Pancreas (tissue), 10 donors: ENCODE measurements around the gene PTPN6. TPM values are rescaled to one million over a fixed set of nuclear protein-coding genes. Genes with fewer than 3 reads are reported as not detected.

Experiments
- ATAC-seq, 4 donors: fragments of 200-7000 bp; cut with Tn5 transposase; one replicate each; pipeline versions ENCODE4 v1.8.0 to v1.9.1; 2020; ENCODE audit warnings: mild to moderate bottlenecking in 4 of 4, moderate library complexity in 4 of 4
- DNase-seq, 6 donors: peaks; one replicate each; pipeline ENCODE4 v3.0.0-alpha.2; 2020
- FAIRE-seq: peaks from 2 replicates; lab custom pipeline; 2012; peaks lifted over from hg19 to GRCh38; lab: Jason Lieb, UNC
- H3K27ac ChIP-seq, 4 donors: fragments of 200-600 bp; sonication (generic); 1 replicate in 3 of 4; 2 replicates in 1 of 4; pipeline versions ENCODE4 v1.5.0 to v1.8.0; 2020
- H3K27me3 ChIP-seq, 4 donors: fragments of 200-600 bp; one replicate each; pipeline ENCODE4 v1.8.0; 2021
- H3K36me3 ChIP-seq, 3 donors: fragments of 200-600 bp; sonication (generic) in 1 of 3; one replicate each; pipeline versions ENCODE4 v1.5.0 to v1.8.0; 2020 to 2021
- H3K4me1 ChIP-seq, 3 donors: fragments of 200-600 bp; one replicate each; pipeline ENCODE4 v1.8.0; 2021
- H3K4me3 ChIP-seq, 4 donors: fragments of 200-600 bp; sonication (generic) in 2 of 4; one replicate each; pipeline versions ENCODE4 v1.5.0 to v1.8.0; 2020 to 2021
- H3K9me3 ChIP-seq, 4 donors: fragments of 200-600 bp; one replicate each; pipeline ENCODE4 v1.8.0; 2021
- CTCF ChIP-seq, 4 donors: fragments of 200-600 bp; sonication (generic) in 3 of 4; IDR thresholded peaks; one replicate each; pipeline versions ENCODE4 v1.5.0 to v1.8.0; 2021; ENCODE audit warnings: antibody characterized with exemption in 4 of 4
- WGBS, 2 donors: extraction: QIAGEN DNeasy Blood & Tissue Kit; methylation state at CpG; one replicate each; pipeline ENCODE4 v1.1.7; 2013; 5-methylcytosine and 5-hydroxymethylcytosine counted together
- intact Hi-C, 3 donors: fragments of 100-400 bp; cut with DNase I; formaldehyde crosslinking; loops; one replicate each; pipeline versions ENCODE4 v1.11.1 to v1.14.2; 2022
- polyA plus RNA-seq, 2 donors: library from polyadenylated mRNA; stranded (reverse); fragments of 200-250 nt; gene quantifications; one replicate each; pipeline ENCODE4 v1.2.3, GENCODE V29; 2013
- total RNA-seq, 6 donors: library from RNA; stranded (reverse); fragmentation: NEBNext Ultra II Directional in 4 of 6; extraction: Animal tissue kit (Norgen Biotek cat#: 25700) in 4 of 6; gene quantifications; one replicate each; pipeline versions ENCODE4 v1.2.1 to v1.2.4, GENCODE V29; 2021 to 2023
- donor health status: healthy with polysubstance abuse.
- donor health status: DM: no; HTN: no; CAD: no; lungs with moderate emphysema.
- donor health status: DM: no; HTN: no; CAD: no.
- donor health status: control.
- donor health status: control.
- donor health status: Bipolar disorder and iron deficiency.
- donor health status: DM: yes; HTN: yes; CAD: no.
- donor health status: DM: no; HTN: no; CAD: no.
- donor health status: DM: no; HTN: no; CAD: no.
- donor health status: DM: yes; HTN: yes; CAD: no.

PTPN6 gene
- 10 to 100 TPM; 13.3 to 37.9 (median 17.8) TPM for total RNA-seq
- 10 to 100 TPM; 48.7 to 53.1 TPM for polyA plus RNA-seq

- intact Hi-C loops: no loop called here
- ATAC-seq (no peak), FAIRE-seq (no peak), DNase-seq (peak in 4 of 6 donors; percentile 28 to 65 (median 62))
- no peak for TF ChIP-seq CTCF (IDR thresholded peaks at IDR 0.05)
- H3K4me1 ChIP-seq: peaks cover under 1 to 5% (median 2%) of the 10 kb centered on the region in 3 donors
- H3K4me3 ChIP-seq: peak within 1 kb of the TSS in 1 of 4 donors; percentile 38
- no peaks in the 10 kb centered on the region for H3K9me3 ChIP-seq
- no peaks in the 10 kb centered on the region for H3K27me3 ChIP-seq
- 81 to 84% methylated on average over 24 to 25 of the region's 25 CpGs for WGBS, 2 donors
- peak within 1 kb of the TSS in 2 of 4 donors; percentile 17 to 53 for H3K27ac ChIP-seq
- H3K36me3 ChIP-seq: no peaks in the 10 kb centered on the region
These were observed at the start of gene PTPN6 for GRCh38 chr12:6950811-6951540. Gene PTPN6 (plus strand): TSS chr12:6951356. CDS start chr12:6951513, 157 bp downstream.

- TF ChIP-seq CTCF (IDR thresholded peaks at IDR 0.05): no peak
- Histone ChIP-seq H3K27me3 (no peaks in the 10 kb centered on the region), H3K4me1 (peaks cover 4 to 18% (median 5%) of the 10 kb centered on the region in 3 donors), H3K9me3 (no peaks in the 10 kb centered on the region), H3K4me3 (no peak overlapping the region), H3K27ac (no peak overlapping the region), H3K36me3 (no peaks in the 10 kb centered on the region)
- intact Hi-C loops: no loop called here
- DNase-seq: no peak
- WGBS, 2 donors: 64 to 70% methylated on average over 4 of the region's 4 CpGs
- no peak for ATAC-seq
- FAIRE-seq: no peak
These were observed 48.7 kb upstream of the PTPN6 start for GRCh38 chr12:6902448-6902847.

GRCh38 chr12:6903722-6904121 lies 47.4 kb upstream of the PTPN6 start:
- no peak overlapping the region for H3K27ac ChIP-seq
- FAIRE-seq: no peak
- no peak for ATAC-seq
- H3K4me1 ChIP-seq: peaks cover 4 to 18% (median 5%) of the 10 kb centered on the region in 3 donors
- no peak for DNase-seq
- H3K36me3 ChIP-seq: no peaks in the 10 kb centered on the region
- 71 to 73% methylated on average over 1 of the region's 1 CpG for WGBS, 2 donors
- no peak for TF ChIP-seq CTCF (IDR thresholded peaks at IDR 0.05)
- H3K27me3 ChIP-seq: no peaks in the 10 kb centered on the region
- intact Hi-C loops: no loop called here
- H3K4me3 ChIP-seq: no peak overlapping the region
- no peaks in the 10 kb centered on the region for H3K9me3 ChIP-seq

GRCh38 chr12:6904280-6905276 lies 46.6 kb upstream of the PTPN6 start, which contains the start of gene LRRC23:
Gene LRRC23 (plus strand): TSS chr12:6904822. CDS start chr12:6905634, 812 bp downstream.
- peak; percentile 97 for ATAC-seq
- WGBS, 2 donors: 4 to 5% methylated on average over 34 of the region's 34 CpGs
- TF ChIP-seq CTCF (IDR thresholded peaks at IDR 0.05): no peak
- Histone ChIP-seq H3K36me3 (no peaks in the 10 kb centered on the region), H3K27me3 (no peaks in the 10 kb centered on the region), H3K9me3 (no peaks in the 10 kb centered on the region), H3K4me1 (peaks cover 4 to 15% (median 4%) of the 10 kb centered on the region in 3 donors), H3K4me3 (peak within 1 kb of the TSS; percentile 40 to 63 (median 48)), H3K27ac (peak within 1 kb of the TSS; percentile 69 to 77 (median 72))
- intact Hi-C loops: no loop called here
- peak; percentile 93 for FAIRE-seq
- peak; percentile 95 to 99 (median 98) for DNase-seq
